Transverse colon (tissue), 4 donors: ENCODE results near the gene ACTR8. TPM values are rescaled to one million over a fixed set of nuclear protein-coding genes. Genes with fewer than 3 reads are reported as not detected.

Source experiments
- DNase-seq: peaks from one replicate; pipeline ENCODE4 v3.0.0-alpha.2; 2019
- H3K27ac ChIP-seq, 4 donors: fragments of 200-600 bp; sonication (generic); 2 replicates each; pipeline ENCODE4 v1.5.1; 2016 to 2018; ENCODE audit warnings: inconsistent platforms in 4 of 4
- H3K27me3 ChIP-seq: fragments of 200-600 bp; sonication (generic); 2 replicates; pipeline ENCODE4 v1.5.1; 2017; ENCODE audit warnings: inconsistent platforms
- H3K36me3 ChIP-seq, 4 donors: fragments of 200-600 bp; sonication (generic); 2 replicates each; pipeline ENCODE4 v1.5.1; 2017 to 2019; ENCODE audit warnings: inconsistent platforms in 4 of 4
- H3K4me1 ChIP-seq, 4 donors: fragments of 200-600 bp; sonication (generic); 2 replicates each; pipeline ENCODE4 v1.5.1; 2017 to 2020; ENCODE audit warnings: inconsistent platforms in 4 of 4
- H3K4me3 ChIP-seq, 4 donors: fragments of 200-600 bp; sonication (generic); 1 replicate in 1 of 4; 2 replicates in 3 of 4; pipeline versions ENCODE4 v1.5.1 to v1.6.1; 2017 to 2019; ENCODE audit warnings: inconsistent platforms in 4 of 4
- H3K9me3 ChIP-seq, 2 donors: fragments of 200-600 bp; sonication (generic); 2 replicates each; pipeline ENCODE4 v1.5.1; 2017 to 2019; ENCODE audit warnings: inconsistent platforms in 2 of 2
- EP300 ChIP-seq: sonication (generic); formaldehyde crosslinking; IDR thresholded peaks from one replicate; pipeline ENCODE4 v1.6.1; 2017; ENCODE audit warnings: antibody characterized with exemption, low read depth
- POLR2A ChIP-seq: fragments of 450-650 bp; IDR thresholded peaks from one replicate; pipeline ENCODE4 v1.6.1; 2016; ENCODE audit warnings: antibody characterized with exemption, mild to moderate bottlenecking, moderate library complexity
- POLR2AphosphoS5 ChIP-seq, 3 donors: sonication (generic); formaldehyde crosslinking; IDR thresholded peaks; one replicate each; pipeline ENCODE4 v1.6.1; 2016; ENCODE audit warnings: antibody characterized with exemption in 3 of 3
- WGBS, 2 donors: methylation state at CpG; one replicate each; pipeline ENCODE4 v1.1.5; 2018; ENCODE audit warnings: low coverage in 1 of 2; 5-methylcytosine and 5-hydroxymethylcytosine counted together
- in situ Hi-C, 4 donors: fragments of 200-750 bp; cut with MboI; loops; one replicate each; pipeline versions ENCODE4 v1.15.0 to v1.15.1; 2017; ENCODE audit warnings: low sequenced_read_pairs in 3 of 4, low pct_ligation_motif_present in 1 of 4, low pct_unique_long_range_greater_than_20kb in 1 of 4
- intact Hi-C: fragments of 100-400 bp; cut with DNase I; formaldehyde crosslinking; loops from one replicate; pipeline ENCODE4 v1.15.1; 2023; ENCODE audit warnings: low total_unique reads
- total RNA-seq, 4 donors: library from RNA; depleted of rRNA; stranded (reverse); fragments of >200 nt; gene quantifications; one replicate each; pipeline ENCODE4 v1.1.0, GENCODE V29; 2016
- TF ChIP-seq, protein P1 (sequence below), 5 experiments: fragments of 200-600 bp in 3 of 5; fragments of 450-650 bp in 2 of 5; sonication (generic) in 3 of 5; IDR thresholded peaks; 1 replicate in 2 of 5; 2 replicates in 3 of 5; pipeline ENCODE4 v1.5.1; 2016 to 2017; ENCODE audit warnings: antibody characterized with exemption in 5 of 5, inconsistent platforms in 3 of 5, mild to moderate bottlenecking in 2 of 5, moderate library complexity in 1 of 5

The ACTR8 gene
- total RNA-seq, 4 donors from 2014 or later = 23.2 to 31.8 (median 28.7) TPM

DNA sequence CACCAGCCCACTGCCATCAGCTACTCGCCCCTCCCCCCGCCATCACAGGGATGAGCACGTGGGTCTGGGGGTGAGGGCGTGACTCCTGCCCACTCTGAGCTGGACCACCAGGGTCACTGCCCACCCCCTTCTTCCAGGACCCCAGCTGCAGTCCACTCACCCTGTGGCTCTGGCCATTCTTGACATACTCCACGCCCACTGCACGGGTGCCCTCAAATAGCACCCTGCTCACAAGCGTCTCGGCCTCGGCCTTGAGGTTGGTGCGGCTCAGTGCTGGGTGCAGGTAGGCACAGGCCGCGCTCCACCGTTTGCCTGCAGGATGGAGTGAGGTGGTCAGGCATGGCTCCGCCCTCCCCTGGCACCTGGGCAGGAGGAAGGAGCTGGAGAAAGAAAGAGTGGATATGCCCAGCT, 59.6 kb downstream of the ACTR8 start:
- H3K36me3 ChIP-seq = peaks cover 0 to 4% (median 0%) of the 10 kb centered on the region in 4 donors
- in situ Hi-C loops = no loop called here
- DNase-seq = no peak

DNA sequence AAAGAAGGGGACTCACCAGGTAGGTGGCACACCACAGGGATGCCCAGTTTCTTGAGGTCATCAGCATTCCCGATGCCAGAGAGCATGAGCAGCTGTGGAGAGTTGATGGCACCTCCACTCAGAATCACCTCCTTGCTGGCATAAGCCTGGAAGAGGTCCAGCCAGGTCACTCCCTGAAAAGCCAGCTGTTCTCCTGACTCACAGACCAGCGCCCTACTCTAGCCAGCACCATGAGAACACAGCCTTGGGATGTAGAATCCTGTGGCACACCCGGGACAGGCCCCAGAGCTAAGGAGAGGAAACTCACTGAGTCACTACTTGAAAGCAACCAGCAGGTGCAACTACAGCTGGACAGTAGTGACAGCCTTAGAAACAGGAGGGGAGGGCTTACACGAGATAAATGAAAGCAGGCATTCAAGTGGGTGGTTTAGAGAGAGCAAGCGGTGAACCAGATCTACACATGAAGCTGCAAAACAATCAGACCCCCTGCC, 60.3 kb downstream of the ACTR8 start:
- in situ Hi-C loops = no loop called here
- H3K27me3 ChIP-seq = no peaks in the 10 kb centered on the region

More for the DNA sequence above, 59.6 kb downstream of the ACTR8 start:
- no peaks in the 10 kb centered on the region for H3K9me3 ChIP-seq
- no peak overlapping the region for H3K4me3 ChIP-seq
- intact Hi-C loops = no loop called here
- H3K4me1 ChIP-seq = peaks cover 0 to 3% (median 0%) of the 10 kb centered on the region in 4 donors
- WGBS, 2 donors = 84% methylated on average over 14 of the region's 14 CpGs; no CpG with 5 or more reads in 1 of the 2 donors
- H3K27ac ChIP-seq = no peak overlapping the region
- TF ChIP-seq, protein P1, sequence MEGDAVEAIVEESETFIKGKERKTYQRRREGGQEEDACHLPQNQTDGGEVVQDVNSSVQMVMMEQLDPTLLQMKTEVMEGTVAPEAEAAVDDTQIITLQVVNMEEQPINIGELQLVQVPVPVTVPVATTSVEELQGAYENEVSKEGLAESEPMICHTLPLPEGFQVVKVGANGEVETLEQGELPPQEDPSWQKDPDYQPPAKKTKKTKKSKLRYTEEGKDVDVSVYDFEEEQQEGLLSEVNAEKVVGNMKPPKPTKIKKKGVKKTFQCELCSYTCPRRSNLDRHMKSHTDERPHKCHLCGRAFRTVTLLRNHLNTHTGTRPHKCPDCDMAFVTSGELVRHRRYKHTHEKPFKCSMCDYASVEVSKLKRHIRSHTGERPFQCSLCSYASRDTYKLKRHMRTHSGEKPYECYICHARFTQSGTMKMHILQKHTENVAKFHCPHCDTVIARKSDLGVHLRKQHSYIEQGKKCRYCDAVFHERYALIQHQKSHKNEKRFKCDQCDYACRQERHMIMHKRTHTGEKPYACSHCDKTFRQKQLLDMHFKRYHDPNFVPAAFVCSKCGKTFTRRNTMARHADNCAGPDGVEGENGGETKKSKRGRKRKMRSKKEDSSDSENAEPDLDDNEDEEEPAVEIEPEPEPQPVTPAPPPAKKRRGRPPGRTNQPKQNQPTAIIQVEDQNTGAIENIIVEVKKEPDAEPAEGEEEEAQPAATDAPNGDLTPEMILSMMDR (IDR thresholded peaks at IDR 0.05) = no peak
- TF ChIP-seq EP300 (no peak), POLR2A (no peak), POLR2AphosphoS5 (IDR thresholded peaks at IDR 0.05) (no peak)
- no peaks in the 10 kb centered on the region for H3K27me3 ChIP-seq

DNA sequence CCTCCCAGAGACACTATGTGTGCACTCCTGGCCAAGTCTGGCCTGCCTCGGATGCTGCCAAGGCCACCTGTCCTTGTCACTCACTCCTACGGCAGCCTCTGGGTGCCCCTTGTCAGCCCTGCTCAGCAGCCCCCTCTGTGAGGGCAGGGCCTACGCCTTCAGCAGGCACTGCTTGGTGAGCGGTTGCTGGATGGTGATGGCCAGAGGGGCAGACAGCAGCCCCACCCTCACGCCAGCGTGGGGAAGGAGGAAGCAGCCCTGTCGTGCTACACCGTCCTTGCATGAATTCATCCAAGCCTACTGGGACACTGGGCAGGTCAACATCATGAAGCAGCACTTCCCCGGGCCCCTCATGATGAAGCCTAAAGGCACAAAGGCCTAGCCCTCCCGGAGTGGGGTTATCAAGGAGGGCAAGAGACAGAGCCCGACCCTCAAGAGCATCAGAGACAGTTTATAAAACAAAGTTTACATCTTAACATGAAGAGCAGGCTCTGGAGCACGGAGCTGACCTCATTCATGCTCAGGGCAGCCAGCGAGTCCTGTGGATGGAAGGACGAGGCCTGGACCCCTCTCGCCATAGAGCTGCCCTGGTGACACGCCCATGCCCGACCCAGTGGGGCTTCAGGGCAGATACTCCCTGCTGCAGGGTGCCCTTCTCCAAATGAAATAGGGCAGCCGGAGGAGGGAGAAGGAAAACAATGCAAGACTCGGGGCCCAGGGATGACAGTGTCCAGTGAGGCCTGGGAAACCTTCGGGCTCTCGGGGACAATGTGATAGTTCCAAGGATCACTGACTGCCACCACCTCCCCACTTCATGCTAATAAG, 61.0 kb downstream of the ACTR8 start:
- DNase-seq = no peak

More for the DNA sequence above, 60.3 kb downstream of the ACTR8 start:
- Histone ChIP-seq H3K9me3 (no peaks in the 10 kb centered on the region), H3K4me3 (no peak overlapping the region), H3K4me1 (peaks cover 0 to 3% (median 0%) of the 10 kb centered on the region in 4 donors), H3K36me3 (peaks cover 0 to 4% (median 0%) of the 10 kb centered on the region in 4 donors), H3K27ac (no peak overlapping the region)
- no peak for DNase-seq
- no peak for TF ChIP-seq EP300
- intact Hi-C loops = no loop called here
- WGBS, 2 donors = 46% methylated on average over 5 of the region's 5 CpGs; no CpG with 5 or more reads in 1 of the 2 donors

GRCh38 chr3:53820084-53820483, 61.9 kb downstream of the ACTR8 start:
- in situ Hi-C loops = no loop called here

More for the DNA sequence above, 61.0 kb downstream of the ACTR8 start:
- Histone ChIP-seq H3K4me1 (peaks cover 0 to 3% (median 0%) of the 10 kb centered on the region in 4 donors), H3K36me3 (peaks cover 0 to 4% (median 0%) of the 10 kb centered on the region in 4 donors), H3K9me3 (no peaks in the 10 kb centered on the region), H3K4me3 (no peak overlapping the region), H3K27me3 (no peaks in the 10 kb centered on the region), H3K27ac (no peak overlapping the region)
- 67 to 81% methylated on average over 1 to 21 of the region's 21 CpGs for WGBS, 2 donors
- intact Hi-C loops (no loop called here), in situ Hi-C loops (no loop called here)
- no peak for TF ChIP-seq POLR2A
- TF ChIP-seq, protein P1 (IDR thresholded peaks at IDR 0.05) = no peak
- no peak for TF ChIP-seq EP300
- TF ChIP-seq POLR2AphosphoS5 (IDR thresholded peaks at IDR 0.05) = no peak

More at GRCh38 chr3:53820084-53820483, 61.9 kb downstream of the ACTR8 start:
- Histone ChIP-seq H3K4me1 (peaks cover 0 to 3% (median 0%) of the 10 kb centered on the region in 4 donors), H3K9me3 (no peaks in the 10 kb centered on the region), H3K36me3 (peaks cover 0 to 4% (median 0%) of the 10 kb centered on the region in 4 donors), H3K27ac (no peak overlapping the region), H3K27me3 (no peaks in the 10 kb centered on the region), H3K4me3 (no peak overlapping the region)
- intact Hi-C loops = no loop called here
- no peak for DNase-seq
- TF ChIP-seq, protein P1 (IDR thresholded peaks at IDR 0.05) = no peak
- TF ChIP-seq POLR2A = no peak
- TF ChIP-seq POLR2AphosphoS5 (IDR thresholded peaks at IDR 0.05) = no peak
- no peak for TF ChIP-seq EP300
- WGBS, 2 donors = 86% methylated on average over 5 of the region's 5 CpGs; no CpG with 5 or more reads in 1 of the 2 donors
